Endothelial cell of umbilical vein (primary cell): ENCODE data around the gene GFOD1. TPM values are rescaled to one million over a fixed set of nuclear protein-coding genes. Genes with fewer than 3 reads are reported as not detected.

ENCODE experiments used
- BruUV-seq: library from RNA; stranded (reverse); fragments of 400-500 nt; replicated peaks from 2 replicates; lab custom pipeline; 2021; lab: Mats Ljungman, UMichigan
- CTCF ChIA-PET: fragments of 300-600, 350-600 bp; sonication (Branson Sonifier 250); formaldehyde crosslinking; loops from one replicate; lab custom pipeline; 2021; ENCODE audit warnings: antibody characterized with exemption, inconsistent platforms; lab: Charles Lee
- POLR2A ChIA-PET: fragments of 300-600, 350-600 bp; sonication (Branson Sonifier 250); formaldehyde crosslinking; loops from one replicate; lab custom pipeline; 2021; ENCODE audit warnings: antibody characterized with exemption, inconsistent platforms; lab: Charles Lee
- DNase-seq: peaks from one replicate; pipeline ENCODE4 v3.0.0-alpha.2; 2011; ENCODE audit warnings: low read depth, low spot score
- FAIRE-seq: peaks from 2 replicates; lab custom pipeline; 2011; peaks lifted over from hg19 to GRCh38; lab: Jason Lieb, UNC
- H2AFZ ChIP-seq: 2 replicates; pipeline ENCODE4 v1.6.0; 2012; ENCODE audit warnings: low read depth, low read length, control low read depth, inconsistent platforms
- H3K27ac ChIP-seq: 2 replicates; pipeline ENCODE4 v1.5.1; 2011; ENCODE audit warnings: low read depth, mild to moderate bottlenecking, control low read depth, low read length, moderate library complexity; ENCODE audit not compliant: insufficient read depth
- H3K27me3 ChIP-seq, 2 experiments: 2 replicates each; pipeline versions ENCODE4 v1.6.0 to v1.6.1; 2011; ENCODE audit warnings: low read length in 2 of 2, mixed read lengths in 1 of 2; ENCODE audit not compliant: control insufficient read depth in 2 of 2, insufficient read depth in 2 of 2
- H3K36me3 ChIP-seq, 2 experiments: 2 replicates in 1 of 2; 3 replicates in 1 of 2; pipeline ENCODE4 v1.5.1; 2011; ENCODE audit warnings: low read length in 2 of 2, mild to moderate bottlenecking in 1 of 2, moderate library complexity in 1 of 2; ENCODE audit not compliant: control insufficient read depth in 2 of 2, insufficient read depth in 2 of 2; ENCODE audit errors: extremely low read depth in 1 of 2
- H3K4me1 ChIP-seq: 3 replicates; pipeline ENCODE4 v1.5.1; 2011; ENCODE audit warnings: mild to moderate bottlenecking, low read length; ENCODE audit not compliant: control insufficient read depth, insufficient read depth; ENCODE audit errors: extremely low read depth
- H3K4me2 ChIP-seq: 2 replicates; pipeline ENCODE4 v1.6.1; 2011; ENCODE audit warnings: low read length, control low read depth, mixed read lengths; ENCODE audit not compliant: insufficient read depth
- H3K4me3 ChIP-seq, 3 experiments: fragments of 200-600 bp in 1 of 3; sonication (generic), shearing (Covaris generic) in 1 of 3; replicated peaks in 1 of 3; 2 replicates each; pipeline ENCODE4 v1.5.1; 2011 to 2016; ENCODE audit warnings: control low read depth in 3 of 3, low read length in 3 of 3, mild to moderate bottlenecking in 2 of 3, inconsistent platforms in 1 of 3, low read depth in 1 of 3, moderate library complexity in 1 of 3; ENCODE audit not compliant: insufficient read depth in 1 of 3
- H3K79me2 ChIP-seq: 2 replicates; pipeline ENCODE4 v1.6.0; 2012; ENCODE audit warnings: low read length, inconsistent platforms; ENCODE audit not compliant: control insufficient read depth, insufficient read depth
- H3K9ac ChIP-seq: replicated peaks from 2 replicates; pipeline ENCODE3; 2011; ENCODE audit warnings: low read length, control low read depth; ENCODE audit not compliant: insufficient read depth; ENCODE audit errors: extremely low read depth
- H3K9me1 ChIP-seq: replicated peaks from 3 replicates; pipeline ENCODE4 v1.6.0; 2011; ENCODE audit warnings: mild to moderate bottlenecking, low read length; ENCODE audit not compliant: control insufficient read depth, insufficient read depth; ENCODE audit errors: extremely low read depth
- H3K9me3 ChIP-seq: replicated peaks from 2 replicates; pipeline ENCODE4 v1.5.1; 2012; ENCODE audit warnings: low read length, inconsistent platforms; ENCODE audit not compliant: control insufficient read depth, insufficient read depth
- H4K20me1 ChIP-seq: replicated peaks from 2 replicates; pipeline ENCODE3; 2011; ENCODE audit warnings: mild to moderate bottlenecking, low read length; ENCODE audit not compliant: control insufficient read depth, insufficient read depth; ENCODE audit errors: extremely low read depth
- CTCF ChIP-seq, 2 donors: IDR thresholded peaks; 1 replicate in 1 of 2; 2 replicates in 1 of 2; pipeline ENCODE4 v1.5.1; 2011; ENCODE audit warnings: low read length in 2 of 2, mild to moderate bottlenecking in 2 of 2, moderate library complexity in 2 of 2, control low read depth in 1 of 2, inconsistent platforms in 1 of 2, low read depth in 1 of 2; ENCODE audit not compliant: insufficient read depth in 1 of 2; ENCODE audit errors: extremely low read depth in 1 of 2
- EZH2 ChIP-seq: IDR thresholded peaks from 2 replicates; pipeline ENCODE4 v1.6.1; 2012; ENCODE audit warnings: borderline replicate concordance, low read depth, mild to moderate bottlenecking, moderate library complexity, low read length, inconsistent platforms; ENCODE audit not compliant: severe bottlenecking
- FOS ChIP-seq: IDR thresholded peaks from 2 replicates; pipeline ENCODE4 v1.6.1; 2011; ENCODE audit warnings: mild to moderate bottlenecking, low read length, moderate library complexity, borderline replicate concordance; ENCODE audit not compliant: insufficient read depth
- GATA2 ChIP-seq: IDR thresholded peaks from 2 replicates; pipeline ENCODE4 v1.7.0; 2011; ENCODE audit warnings: low read depth, mild to moderate bottlenecking, moderate library complexity, mixed read lengths, low read length; ENCODE audit not compliant: insufficient read length, insufficient read depth
- JUN ChIP-seq: IDR thresholded peaks from 2 replicates; pipeline ENCODE4 v1.6.1; 2011; ENCODE audit warnings: borderline replicate concordance, low read depth; ENCODE audit not compliant: insufficient read length, insufficient read depth
- MYC ChIP-seq: IDR thresholded peaks from one replicate; pipeline ENCODE4 v1.6.1; 2011; ENCODE audit warnings: mild to moderate bottlenecking, low read depth, low read length
- POLR2A ChIP-seq: IDR thresholded peaks from 2 replicates; pipeline ENCODE4 v1.6.1; 2012; ENCODE audit warnings: low read depth, mild to moderate bottlenecking, control low read depth, low read length
- POLR2AphosphoS5 ChIP-seq: IDR thresholded peaks from 2 replicates; pipeline ENCODE4 v1.6.1; 2012; ENCODE audit warnings: low read depth, mild to moderate bottlenecking, control low read depth, low read length, moderate library complexity; ENCODE audit not compliant: insufficient read depth
- dilution Hi-C: fragments of 300-500 bp; cut with MboI; formaldehyde crosslinking; loops from one replicate; pipeline ENCODE4 v1.15.0; 2019; ENCODE audit warnings: low sequenced_read_pairs; ENCODE audit not compliant: extremely low pct_ligation_motif_present
- intact Hi-C: fragments of 100-400 bp; cut with micrococcal nuclease; formaldehyde crosslinking; loops from one replicate; pipeline ENCODE4 v1.10.0; 2022
- polyA plus RNA-seq, 4 experiments: library from polyadenylated mRNA; depleted of rRNA in 3 of 4; stranded (reverse) in 3 of 4; unstranded in 1 of 4; fragments of >200 nt; gene quantifications; 2 replicates each; pipeline versions ENCODE4 v1.2.1 to v1.2.3, GENCODE V29; 2011 to 2012; ENCODE audit warnings: missing spikeins in 1 of 4
- total RNA-seq: library from RNA; stranded (reverse); gene quantifications from 2 replicates; pipeline ENCODE4 v1.2.3, GENCODE V29; 2021
- TF ChIP-seq, protein P1 (sequence below): IDR thresholded peaks from 2 replicates; pipeline ENCODE4 v1.6.1; 2011; ENCODE audit not compliant: insufficient read depth, insufficient read length

Gene GFOD1
- total and polyA plus RNA-seq, 2 donors (not counting 3 experiments of a cell fraction or from before 2014, with no cell fraction given), result 12.1 to 24.1 TPM

DNA sequence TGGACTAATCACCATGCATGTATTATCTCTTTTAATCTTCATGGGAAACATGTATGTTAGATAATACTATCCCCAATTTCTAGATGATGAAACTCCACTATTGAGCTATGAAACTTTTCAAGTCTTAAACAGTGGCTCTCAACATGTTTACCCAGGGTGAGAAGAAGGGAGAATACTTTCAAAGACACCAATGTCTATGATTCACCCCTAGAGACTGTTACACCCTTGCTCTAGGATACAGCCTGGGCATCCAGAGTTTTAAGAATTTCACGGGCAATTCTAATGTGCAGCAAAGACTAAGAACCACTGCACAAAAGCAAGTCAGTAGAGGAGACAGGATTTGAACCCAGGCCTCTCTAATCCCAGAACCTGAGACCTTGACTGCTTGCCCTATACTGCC, 47.8 kb downstream of the GFOD1 start:
- ChIA-PET POLR2A (no interaction called here), CTCF (interaction anchor here (1.2 kb wide), 1 partner anchor 11 kb away, joined by 3 read pairs; no protein-coding TSS in a partner anchor)
- Histone ChIP-seq H3K36me3 (no peaks in the 10 kb centered on the region), H3K4me3 (no peak overlapping the region), H3K79me2 (no peaks in the 10 kb centered on the region), H3K9me3 (no peaks in the 10 kb centered on the region), H3K4me2 (no peak overlapping the region), H3K27ac (no peak overlapping the region), H3K27me3 (no peaks in the 10 kb centered on the region), H2AFZ (no peak overlapping the region), H3K9ac (no peak overlapping the region), H3K4me1 (no peaks in the 10 kb centered on the region), H4K20me1 (no peaks in the 10 kb centered on the region), H3K9me1 (no peaks in the 10 kb centered on the region)
- BruUV-seq, result no TSS peak
- FAIRE-seq, result no peak
- TF ChIP-seq POLR2A (no peak), CTCF (IDR thresholded peaks at IDR 0.05; ENCODE audit: extremely low read depth in 1 of 2, insufficient read depth in 1 of 2, low read depth in 1 of 2, low read length in 2 of 2) (no peak), EZH2 (no peak), FOS (no peak), POLR2AphosphoS5 (no peak), MYC (no peak), GATA2 (no peak), JUN (no peak)
- TF ChIP-seq, protein P1, sequence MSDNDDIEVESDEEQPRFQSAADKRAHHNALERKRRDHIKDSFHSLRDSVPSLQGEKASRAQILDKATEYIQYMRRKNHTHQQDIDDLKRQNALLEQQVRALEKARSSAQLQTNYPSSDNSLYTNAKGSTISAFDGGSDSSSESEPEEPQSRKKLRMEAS, result no peak
- DNase-seq, result no peak
- intact Hi-C loops, result no loop called here
- dilution Hi-C loops, result no loop called here
